ENCODE measurements around the gene GALNT18. TPM values are rescaled to one million over a fixed set of nuclear protein-coding genes. Genes with fewer than 3 reads are reported as not detected.
"Not testable (repeated sequence)": the region's sequence is repeated elsewhere in the genome, so short reads cannot be mapped to it uniquely, and the experiment has no call there.

Gene GALNT18
- total RNA-seq, 1 donor from 2014 or later = 24.4 TPM

DNA sequence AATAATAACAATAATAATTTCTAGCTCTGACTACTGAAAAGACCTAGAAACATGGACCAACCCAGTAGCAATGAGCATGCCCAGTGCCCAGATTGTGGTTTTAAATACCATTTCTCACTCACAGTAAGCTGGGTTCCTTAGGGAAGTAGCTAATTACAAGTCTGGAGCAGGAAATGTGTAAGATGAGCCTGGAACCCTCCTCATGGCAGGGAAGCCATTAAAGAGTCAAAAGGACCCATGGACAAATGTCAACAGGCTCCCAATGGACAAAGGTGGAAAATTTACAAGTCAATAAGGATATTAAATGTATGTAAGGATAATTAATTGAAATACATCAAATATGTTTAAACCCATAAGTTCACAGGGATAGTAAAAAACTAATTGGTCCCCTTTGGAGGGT is 258.1 kb downstream of the GALNT18 start:
- intact Hi-C loops (cut with micrococcal nuclease) = no loop called here
- TF ChIP-seq, protein P1, sequence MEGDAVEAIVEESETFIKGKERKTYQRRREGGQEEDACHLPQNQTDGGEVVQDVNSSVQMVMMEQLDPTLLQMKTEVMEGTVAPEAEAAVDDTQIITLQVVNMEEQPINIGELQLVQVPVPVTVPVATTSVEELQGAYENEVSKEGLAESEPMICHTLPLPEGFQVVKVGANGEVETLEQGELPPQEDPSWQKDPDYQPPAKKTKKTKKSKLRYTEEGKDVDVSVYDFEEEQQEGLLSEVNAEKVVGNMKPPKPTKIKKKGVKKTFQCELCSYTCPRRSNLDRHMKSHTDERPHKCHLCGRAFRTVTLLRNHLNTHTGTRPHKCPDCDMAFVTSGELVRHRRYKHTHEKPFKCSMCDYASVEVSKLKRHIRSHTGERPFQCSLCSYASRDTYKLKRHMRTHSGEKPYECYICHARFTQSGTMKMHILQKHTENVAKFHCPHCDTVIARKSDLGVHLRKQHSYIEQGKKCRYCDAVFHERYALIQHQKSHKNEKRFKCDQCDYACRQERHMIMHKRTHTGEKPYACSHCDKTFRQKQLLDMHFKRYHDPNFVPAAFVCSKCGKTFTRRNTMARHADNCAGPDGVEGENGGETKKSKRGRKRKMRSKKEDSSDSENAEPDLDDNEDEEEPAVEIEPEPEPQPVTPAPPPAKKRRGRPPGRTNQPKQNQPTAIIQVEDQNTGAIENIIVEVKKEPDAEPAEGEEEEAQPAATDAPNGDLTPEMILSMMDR (IDR thresholded peaks at IDR 0.05; ENCODE audit: borderline replicate concordance) = no peak
- Histone ChIP-seq H3K4me3 (no peak overlapping the region), H3K36me3 (peaks cover 25% of the 10 kb centered on the region), H3K27me3 (ENCODE audit: low read depth) (no peaks in the 10 kb centered on the region), H3K27ac (replicated peaks) (no peak overlapping the region), H3K4me1 (no peaks in the 10 kb centered on the region), H3K9me3 (replicated peaks) (peaks cover 8% of the 10 kb centered on the region)
- DNase-seq = no peak

DNA sequence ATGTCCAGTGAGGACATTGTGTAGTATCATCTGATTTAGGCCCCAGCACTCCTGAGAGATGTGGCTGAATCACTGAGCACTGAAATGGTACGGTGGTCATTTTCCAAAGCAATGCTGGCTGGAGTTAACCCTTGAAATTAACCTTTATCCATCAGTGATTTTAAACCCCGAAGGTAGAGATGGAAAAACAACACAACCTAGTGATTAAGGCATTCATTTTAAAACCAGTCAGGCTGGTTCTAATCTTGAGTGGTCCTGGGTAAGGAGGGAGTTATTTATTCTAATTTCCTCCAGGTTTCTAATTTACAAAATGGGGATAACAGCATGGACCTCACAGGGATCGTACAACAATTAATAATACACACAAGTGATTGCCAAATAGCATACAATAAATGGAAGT is 262.2 kb downstream of the GALNT18 start:
- H3K9me3 ChIP-seq (replicated peaks) = no peaks in the 10 kb centered on the region
- peaks cover 5% of the 10 kb centered on the region for H3K36me3 ChIP-seq
- no peak overlapping the region for H3K4me3 ChIP-seq
- H3K27me3 ChIP-seq (ENCODE audit: low read depth) = no peaks in the 10 kb centered on the region
- TF ChIP-seq, protein P1 (IDR thresholded peaks at IDR 0.05; ENCODE audit: borderline replicate concordance) = no peak
- H3K27ac ChIP-seq (replicated peaks) = no peak overlapping the region
- intact Hi-C loops (cut with micrococcal nuclease) = no loop called here
- no peaks in the 10 kb centered on the region for H3K4me1 ChIP-seq
- no peak for DNase-seq

DNA sequence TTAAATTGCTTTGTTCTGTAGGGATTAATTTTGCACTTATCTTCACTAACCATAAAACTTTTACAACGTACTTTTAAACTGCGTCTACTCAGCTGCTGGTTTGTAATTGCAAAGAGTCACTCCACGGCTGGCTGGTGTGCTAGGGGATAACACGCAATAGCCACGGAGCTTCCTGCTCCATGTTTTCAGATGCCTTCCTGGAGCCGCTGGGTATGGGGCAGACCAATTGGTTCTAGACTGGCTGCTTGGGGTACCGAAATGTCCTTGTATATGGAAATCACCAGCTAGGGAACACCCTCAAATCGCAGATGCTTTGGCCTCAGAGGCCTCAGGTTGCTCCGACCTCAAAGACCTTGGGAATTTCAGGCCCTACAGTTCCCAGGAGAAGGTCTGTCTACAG is 265.0 kb downstream of the GALNT18 start:
- intact Hi-C loops (cut with micrococcal nuclease) = no loop called here
- Histone ChIP-seq H3K27me3 (ENCODE audit: low read depth) (no peaks in the 10 kb centered on the region), H3K4me1 (no peaks in the 10 kb centered on the region), H3K4me3 (no peak overlapping the region), H3K9me3 (replicated peaks) (no peaks in the 10 kb centered on the region), H3K36me3 (peaks cover 5% of the 10 kb centered on the region), H3K27ac (replicated peaks) (no peak overlapping the region)
- TF ChIP-seq, protein P1 (IDR thresholded peaks at IDR 0.05; ENCODE audit: borderline replicate concordance) = no peak
- DNase-seq = no peak

DNA sequence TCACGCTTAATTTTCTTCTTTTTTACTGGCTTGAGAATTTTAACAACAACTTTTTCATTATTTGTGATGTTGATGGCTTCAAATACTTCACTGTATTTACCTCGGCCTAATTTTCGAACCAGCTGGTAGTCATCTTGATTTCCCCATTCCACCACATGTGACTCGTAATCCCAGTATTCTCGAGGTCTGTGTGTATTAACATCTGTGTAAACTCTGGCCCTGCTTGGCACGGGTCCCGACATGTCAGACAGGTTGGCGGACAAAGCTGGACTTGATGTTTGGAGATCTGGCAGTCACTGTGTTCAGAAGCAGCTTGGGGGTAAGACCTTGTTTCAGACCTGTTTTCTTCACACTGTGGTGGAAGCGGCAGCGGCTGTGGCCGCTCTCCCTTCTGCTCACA is 268.9 kb downstream of the GALNT18 start, which contains the start of gene CSNK2A3:
CSNK2A3 (minus strand) TSS at position 373 of the 400 bp plus-strand sequence; CDS start at position 242, 131 bp downstream.
- DNase-seq; H3K27ac ChIP-seq (replicated peaks); H3K4me3 ChIP-seq; intact Hi-C loops (cut with micrococcal nuclease); H3K36me3 ChIP-seq; H3K27me3 ChIP-seq (ENCODE audit: low read depth); H3K9me3 ChIP-seq (replicated peaks): not testable (repeated sequence)
- peaks cover 37% of the 10 kb centered on the region for H3K4me1 ChIP-seq

DNA sequence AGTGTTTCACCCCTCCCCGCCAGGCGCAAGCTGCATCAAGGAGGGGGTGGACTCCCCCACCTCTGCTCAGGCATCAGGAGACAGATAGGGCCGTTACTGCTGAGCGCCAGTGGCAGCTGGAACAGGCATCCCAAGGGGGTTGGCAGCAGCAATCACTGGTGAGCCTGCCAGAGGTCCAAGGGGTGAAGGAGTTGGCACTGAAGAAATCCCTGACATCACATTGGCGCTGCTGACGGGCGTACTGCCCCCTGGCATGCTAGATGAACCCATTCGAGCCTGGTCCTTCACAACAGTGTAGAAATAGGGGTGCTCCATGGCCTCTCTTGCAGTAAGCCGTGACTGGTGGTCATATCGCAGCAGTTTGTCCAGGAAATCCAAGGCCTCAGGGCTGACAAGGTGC is 270.0 kb downstream of the GALNT18 start:
- H3K4me1 ChIP-seq = peaks cover 44% of the 10 kb centered on the region
- intact Hi-C loops (cut with micrococcal nuclease); H3K36me3 ChIP-seq; H3K4me3 ChIP-seq; H3K27me3 ChIP-seq (ENCODE audit: low read depth); DNase-seq; H3K27ac ChIP-seq (replicated peaks); H3K9me3 ChIP-seq (replicated peaks): not testable (repeated sequence)

DNA sequence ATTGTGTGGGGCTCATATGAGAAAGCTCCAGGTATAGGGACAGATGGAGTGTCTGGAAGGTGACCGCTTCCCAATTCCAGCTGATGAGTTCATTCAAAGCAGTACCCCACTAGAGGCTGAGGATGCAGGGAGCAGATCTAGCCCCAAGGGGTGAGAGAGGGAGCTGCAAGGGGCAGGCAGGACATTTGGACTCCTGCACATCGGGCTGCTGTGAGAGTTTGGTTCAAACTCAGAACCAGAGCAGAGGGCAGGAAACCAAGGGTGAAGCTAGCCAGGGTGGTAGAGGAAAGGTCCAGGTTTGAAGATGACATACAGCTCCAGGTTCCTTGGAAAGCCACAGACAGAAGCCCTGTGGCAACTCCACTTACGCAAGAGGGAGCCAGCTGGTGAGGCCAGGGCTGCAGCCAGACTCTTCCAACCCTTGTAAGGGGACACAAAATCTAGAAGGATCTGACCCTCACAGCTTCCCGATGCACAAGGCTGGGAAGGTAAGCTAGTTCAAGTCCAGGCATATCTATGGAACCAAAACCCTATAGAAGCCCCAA is 270.7 kb downstream of the GALNT18 start:
- no peak for DNase-seq
- Histone ChIP-seq H3K27ac (replicated peaks) (no peak overlapping the region), H3K4me3 (no peak overlapping the region), H3K9me3 (replicated peaks) (no peaks in the 10 kb centered on the region), H3K36me3 (peaks cover 1% of the 10 kb centered on the region), H3K4me1 (peaks cover 44% of the 10 kb centered on the region), H3K27me3 (ENCODE audit: low read depth) (no peaks in the 10 kb centered on the region)
- TF ChIP-seq, protein P1 (IDR thresholded peaks at IDR 0.05; ENCODE audit: borderline replicate concordance) = no peak
- intact Hi-C loops (cut with micrococcal nuclease) = no loop called here
